HG03159 (cell line): Measurements from ENCODE around the gene CACNA1B.

ENCODE experiments used
- ATAC-seq: cut with Tn5 transposase; IDR thresholded peaks from one replicate; pipeline ENCODE4 v1.9.1; 2021; ENCODE audit warnings: mild to moderate bottlenecking, moderate library complexity; ENCODE audit not compliant: unreplicated experiment

The CACNA1B gene

DNA sequence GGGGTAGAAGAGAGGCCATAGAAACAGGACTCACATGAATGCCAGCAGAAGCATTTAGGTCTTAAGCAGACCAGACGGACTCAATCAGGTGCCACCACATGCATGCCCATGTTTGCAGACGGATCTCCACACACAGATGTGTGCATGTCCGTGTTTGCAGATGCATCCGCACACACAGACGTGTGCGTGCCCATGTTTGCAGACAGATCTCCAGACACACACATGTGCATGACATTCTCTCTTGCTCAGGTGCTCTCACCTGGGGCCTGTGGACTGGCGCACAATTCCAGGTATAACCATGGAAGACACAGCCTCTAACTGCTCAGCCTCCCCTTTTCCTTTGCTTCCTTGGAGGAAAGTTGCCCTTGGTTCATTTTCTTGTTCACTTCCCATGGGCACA, 148.3 kb downstream of the CACNA1B start:
- no peak for ATAC-seq

DNA sequence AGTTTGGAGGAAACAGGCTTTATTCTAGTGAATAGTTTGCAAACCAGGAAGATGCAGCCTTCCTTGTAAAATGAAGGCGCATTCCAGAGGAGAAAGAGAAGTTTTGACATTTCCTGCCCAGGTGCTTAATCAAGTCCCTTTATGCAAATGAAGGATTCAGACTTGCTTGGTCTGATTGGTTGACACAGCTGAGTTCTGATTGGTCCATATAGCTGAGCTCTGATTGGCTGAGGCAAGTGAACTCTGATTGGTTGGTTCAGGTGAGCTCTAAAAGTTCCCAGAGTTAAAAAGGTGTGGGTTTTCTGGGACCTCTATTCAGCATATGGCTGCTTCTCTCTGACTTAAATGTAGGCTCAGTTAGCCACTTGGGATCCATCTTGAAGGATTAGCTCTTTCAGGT, 151.0 kb downstream of the CACNA1B start:
- ATAC-seq = no peak

DNA sequence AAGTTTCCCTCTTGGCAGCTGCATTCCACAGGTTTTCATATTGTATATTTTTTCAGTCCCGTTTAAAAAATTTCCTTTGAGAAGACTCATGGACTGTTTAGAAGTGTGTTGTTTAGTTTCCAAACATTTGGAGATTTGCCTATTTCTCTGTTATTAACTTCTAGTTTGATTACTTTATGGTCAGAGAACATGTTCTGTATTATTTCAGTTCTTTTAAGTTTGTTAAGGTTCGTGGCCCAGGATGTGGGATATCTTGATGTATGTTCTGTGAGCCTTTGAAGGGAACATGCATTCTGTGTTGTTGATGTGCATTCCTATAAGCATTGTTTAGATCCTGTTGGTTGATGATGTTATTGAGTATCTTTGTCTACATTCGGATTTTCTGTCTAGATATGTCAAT, 153.6 kb downstream of the CACNA1B start:
- no peak for ATAC-seq

DNA sequence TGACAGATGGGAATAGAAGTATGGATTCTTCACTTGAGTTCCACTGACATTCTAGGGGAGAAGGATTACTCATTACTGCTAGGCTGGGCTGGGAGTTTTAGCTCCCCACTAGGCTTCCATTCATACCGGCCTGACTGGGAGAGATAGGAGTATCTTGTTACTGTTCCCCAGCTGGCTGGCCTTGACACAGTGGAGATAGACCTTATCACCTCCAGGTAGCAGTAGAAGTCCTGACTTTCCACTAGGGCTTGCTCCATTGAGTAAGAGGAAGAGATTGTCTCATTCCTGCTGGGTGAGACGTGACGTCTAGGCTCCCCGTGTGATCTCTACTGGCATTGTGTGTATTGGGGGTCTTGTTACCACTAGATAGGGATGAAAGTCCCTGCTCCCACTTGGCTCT, 156.4 kb downstream of the CACNA1B start:
- no peak for ATAC-seq

DNA sequence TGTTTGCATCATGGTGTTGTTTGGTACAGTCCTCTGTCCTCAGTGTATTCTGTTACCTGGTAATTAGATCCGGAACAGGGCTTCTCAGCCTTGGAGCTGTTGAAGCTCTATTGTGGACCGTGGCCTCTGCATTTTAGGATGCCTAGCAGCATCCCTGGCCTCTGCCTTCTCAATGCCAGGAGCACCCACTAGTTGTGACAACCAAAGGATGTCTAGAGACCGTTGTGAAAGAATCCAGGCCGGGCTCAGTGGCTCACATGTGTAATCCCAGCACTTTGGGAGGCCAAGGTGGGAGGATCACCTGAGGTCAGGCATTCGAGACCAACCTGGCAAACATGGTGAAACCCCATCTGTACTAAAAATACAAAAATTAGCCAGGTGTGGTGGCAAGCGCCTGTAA, 159.6 kb downstream of the CACNA1B start:
- ATAC-seq = no peak

DNA sequence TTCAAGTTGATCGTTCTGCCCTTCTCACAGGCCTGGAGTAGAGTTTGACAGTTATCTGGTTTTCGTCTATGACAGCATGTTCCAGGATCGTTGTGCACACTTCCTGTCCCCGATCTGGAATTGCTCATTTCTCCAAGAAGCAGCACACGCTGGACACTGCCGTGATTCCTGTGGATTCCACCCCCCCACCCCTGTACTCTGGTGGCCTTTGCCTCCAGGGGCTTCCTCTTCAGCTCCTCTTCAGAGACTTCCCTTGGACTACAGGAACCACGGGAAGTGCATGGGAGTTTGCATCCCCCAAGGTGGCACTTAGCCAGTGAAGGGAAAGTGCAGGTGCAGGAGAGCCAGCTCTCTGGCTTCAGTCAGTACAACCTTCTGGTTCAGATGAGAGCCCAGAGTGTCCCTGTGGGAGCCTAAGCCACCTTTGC, 160.7 kb downstream of the CACNA1B start:
- ATAC-seq = no peak

DNA sequence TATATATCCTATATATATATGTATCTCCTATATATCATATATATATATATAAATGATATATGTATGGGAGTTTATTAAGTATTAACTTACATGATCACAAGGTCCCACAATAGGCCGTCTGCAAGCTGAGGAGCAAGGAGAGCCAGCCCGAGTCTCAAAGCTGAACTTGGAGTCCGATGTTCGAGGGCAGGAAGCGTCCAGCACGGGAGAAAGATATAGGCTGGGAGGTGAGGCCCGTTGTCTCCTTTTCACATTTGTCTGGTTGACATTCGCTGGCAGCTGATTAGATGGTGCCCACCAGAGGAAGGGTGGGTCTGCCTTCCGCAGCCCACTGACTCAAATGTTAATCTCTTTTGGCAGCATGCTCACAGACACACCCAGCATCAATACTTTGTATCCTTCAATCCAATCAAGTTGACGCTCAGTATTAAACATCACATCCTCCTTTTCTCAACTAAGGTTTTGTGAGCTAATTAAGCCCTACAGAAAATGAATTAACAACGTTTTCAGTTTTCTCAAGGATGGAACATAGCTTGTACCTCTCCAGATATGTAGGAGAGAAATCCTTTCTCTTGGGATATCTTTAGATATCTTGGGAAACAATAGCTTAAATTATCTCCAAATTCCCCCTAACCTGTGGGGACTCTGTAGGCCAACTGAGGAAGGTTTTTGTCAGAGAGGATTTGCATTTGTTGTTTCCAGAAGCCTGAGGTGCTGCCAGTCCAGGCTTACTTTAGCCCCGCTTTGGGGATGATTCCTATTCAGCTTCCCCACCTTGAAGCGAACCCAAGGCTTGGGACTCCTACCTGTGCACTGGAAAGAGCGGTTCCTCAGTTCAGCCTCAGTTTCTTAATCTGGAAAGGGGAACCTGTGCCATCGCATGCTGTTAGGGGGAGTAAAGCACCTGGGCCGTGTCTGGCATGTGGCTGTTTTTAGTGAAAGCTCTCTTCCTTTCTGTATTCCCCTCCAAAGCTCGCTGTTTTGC, 163.2 kb downstream of the CACNA1B start:
- ATAC-seq = no peak

DNA sequence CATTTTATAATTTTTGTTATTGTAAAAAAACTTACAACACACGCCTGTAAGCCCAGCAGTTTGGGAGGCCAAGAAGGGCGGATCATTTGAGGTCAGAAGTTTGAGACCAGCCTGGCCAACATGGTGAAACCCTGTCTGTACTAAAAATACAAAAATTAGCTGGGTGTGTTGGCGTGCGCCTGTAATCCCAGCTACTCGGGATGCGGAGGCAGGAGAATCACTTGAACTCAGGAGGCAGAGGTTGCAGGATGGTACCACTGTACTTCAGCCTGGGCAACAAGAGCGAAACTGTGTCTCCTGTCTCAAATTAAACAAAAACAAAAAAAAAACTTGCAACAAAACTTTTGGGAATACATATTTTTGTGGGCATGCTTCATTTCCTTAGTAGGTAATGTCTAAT, 164.6 kb downstream of the CACNA1B start:
- no peak for ATAC-seq

DNA sequence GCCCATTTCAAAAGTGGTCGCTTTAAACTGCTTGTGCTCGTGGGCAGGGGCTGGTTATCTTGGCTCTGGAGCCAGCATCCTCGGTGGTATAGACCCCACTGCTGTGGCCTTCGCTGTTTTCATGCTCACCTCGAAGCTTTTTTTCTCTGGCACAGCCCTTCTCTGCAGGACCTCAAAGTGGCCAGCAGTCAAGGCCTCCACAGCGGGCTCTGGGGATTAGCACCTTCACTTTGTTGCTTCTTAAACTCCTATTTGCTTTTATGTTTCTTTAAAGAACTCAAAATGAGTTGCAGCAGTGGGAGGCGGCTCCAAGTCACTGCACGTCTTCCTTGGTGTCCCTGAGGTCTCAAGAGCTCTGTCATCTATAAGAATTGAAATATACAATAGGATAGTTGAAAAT, 165.1 kb downstream of the CACNA1B start:
- ATAC-seq = no peak

DNA sequence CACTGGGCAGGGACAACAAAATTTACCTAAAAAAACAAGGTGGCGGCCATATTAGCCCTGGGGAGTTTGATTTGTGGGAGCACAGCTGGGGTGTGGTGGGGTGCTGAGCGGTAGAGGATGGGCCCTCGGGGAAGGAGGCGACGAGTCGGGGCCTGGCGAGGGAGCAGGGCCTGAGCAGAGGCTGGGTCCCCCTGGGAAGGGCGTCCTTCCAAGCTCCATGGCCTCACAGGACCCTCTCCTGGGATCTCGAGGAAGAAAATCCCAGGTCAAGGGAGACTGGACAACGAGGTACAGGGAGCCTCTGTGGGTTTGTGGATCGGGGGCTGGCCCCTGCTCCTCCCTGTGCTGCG, 165.5 kb downstream of the CACNA1B start:
- ATAC-seq = no peak

DNA sequence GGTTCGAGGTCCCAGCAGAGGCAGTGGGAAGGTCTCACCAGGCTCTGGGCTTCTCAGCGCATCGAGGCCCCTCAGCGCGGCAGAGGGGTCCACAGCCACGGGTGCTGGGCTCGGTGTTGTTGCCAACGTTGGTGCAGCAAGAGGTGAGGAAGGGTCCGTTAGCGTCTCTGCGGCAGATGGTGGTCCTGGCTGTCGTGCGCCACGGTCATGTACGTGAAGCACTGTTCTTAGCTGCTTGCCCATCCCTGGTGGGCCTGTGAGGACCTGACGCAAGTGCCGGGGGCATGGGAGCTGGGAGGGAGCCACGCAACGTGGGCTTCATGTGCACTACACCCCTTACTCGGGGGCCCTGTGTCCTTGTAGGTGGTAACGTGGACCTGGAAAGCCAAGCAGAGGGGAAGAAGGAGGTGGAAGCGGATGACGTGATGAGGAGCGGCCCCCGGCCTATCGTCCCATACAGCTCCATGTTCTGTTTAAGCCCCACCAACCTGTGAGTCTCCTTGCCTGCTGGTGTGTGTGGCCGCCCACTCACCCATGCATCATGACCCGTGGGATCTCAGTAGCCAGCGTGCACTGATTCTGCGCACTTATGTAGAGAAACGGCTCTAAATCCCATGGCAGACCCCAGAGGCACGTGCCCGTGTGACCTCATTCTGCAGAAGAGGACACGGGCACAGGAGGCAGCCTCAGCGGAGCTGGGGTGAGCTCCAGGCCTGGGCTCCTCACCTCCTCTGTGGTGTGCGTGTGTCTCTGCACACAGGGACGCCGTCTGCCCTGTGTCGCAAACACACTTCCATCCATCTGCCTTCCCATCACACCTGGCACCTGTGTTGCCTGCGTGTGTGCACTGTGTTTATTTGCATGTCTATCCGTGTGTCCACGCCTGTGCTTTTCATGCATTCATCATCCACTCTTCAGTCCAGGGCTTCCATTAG, 166.1 kb downstream of the CACNA1B start:
- ATAC-seq = no peak

DNA sequence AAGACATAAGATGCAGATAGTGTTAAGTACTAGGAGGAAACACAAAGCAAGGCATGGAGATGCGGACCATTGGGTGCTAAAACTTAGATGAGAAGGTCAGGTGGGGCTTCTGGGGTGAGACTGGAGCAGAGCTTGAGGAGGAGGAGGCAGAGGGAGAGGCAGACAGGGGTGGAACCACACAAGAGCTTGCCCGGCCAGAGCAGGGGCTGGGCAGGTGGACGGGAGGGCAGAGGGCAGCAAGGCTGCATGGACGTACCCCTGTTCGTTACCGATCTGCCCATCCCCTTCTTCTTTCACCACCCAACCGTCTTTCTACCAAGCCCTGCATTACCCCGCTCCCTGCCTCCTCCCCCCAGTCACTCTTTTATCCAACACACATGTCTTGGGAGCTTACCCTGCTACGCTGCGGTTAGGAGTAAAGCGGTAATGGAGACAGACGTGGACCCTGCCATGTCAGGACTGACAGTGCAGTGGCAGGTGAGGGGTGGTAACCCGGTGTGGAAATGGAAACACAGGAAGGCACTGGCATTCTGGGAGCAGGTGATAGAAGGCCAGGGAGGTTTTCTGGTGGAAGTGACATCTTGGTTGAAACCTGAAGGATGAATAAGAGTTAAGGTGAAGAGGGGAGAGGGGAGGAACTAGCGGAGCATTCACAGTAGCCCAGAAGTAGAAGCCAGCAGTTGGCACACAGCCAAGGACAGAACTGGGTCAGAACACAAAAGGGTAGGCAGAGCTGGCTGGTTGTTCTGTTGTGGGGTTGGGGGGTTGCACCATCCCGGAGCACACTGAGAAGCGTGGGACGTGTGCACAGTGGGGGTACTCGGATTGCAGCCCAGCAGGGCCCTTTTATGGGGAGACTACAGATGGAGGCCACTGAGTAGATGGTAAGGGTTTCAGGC, 167.2 kb downstream of the CACNA1B start:
- no peak for ATAC-seq

DNA sequence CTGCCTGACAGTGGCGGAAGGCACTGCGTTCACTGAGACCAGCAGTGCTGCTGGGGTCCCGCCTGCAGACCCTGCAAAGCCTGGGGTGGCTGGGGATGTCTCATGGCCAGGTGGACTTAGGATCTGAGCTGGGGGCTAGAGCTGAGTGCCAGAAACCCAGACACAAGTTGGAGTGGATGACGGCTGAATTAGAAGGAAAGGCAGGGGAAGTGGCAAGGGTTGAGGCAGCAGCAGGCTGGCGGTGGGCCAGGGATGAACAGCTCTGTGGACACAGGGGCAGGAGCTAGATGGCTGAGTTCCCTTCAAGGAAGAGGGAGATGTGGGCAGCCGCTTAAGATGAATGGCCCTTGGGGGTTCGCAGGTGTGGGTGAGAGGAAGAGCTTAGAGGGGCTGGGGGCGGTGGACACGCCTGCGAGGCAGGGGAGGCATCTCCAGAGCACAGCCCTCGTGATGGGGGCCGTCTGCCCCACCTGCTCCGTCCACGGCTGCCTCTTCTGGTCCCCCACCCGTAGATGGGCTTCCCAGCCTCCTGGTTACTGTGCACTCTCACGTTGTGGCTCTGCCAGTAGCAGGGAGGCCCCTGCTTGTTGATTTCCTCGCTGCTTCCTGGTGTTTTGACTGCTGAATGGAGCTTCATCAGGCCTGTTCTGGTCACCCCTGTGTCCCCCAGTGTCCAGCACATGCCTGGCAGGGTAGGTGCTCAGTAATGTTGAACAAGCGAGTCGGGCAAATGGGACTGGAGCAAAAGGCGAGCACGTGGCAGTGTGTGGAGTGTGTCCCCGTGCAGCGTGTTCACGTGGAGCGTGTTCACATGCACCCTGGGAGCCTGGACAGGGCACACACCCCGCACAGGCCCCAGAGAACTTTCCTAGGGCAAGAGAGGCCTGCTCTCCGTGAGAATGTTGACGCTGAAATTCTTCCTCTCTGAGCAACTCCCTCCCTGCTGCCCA, 168.2 kb downstream of the CACNA1B start:
- ATAC-seq = no peak

DNA sequence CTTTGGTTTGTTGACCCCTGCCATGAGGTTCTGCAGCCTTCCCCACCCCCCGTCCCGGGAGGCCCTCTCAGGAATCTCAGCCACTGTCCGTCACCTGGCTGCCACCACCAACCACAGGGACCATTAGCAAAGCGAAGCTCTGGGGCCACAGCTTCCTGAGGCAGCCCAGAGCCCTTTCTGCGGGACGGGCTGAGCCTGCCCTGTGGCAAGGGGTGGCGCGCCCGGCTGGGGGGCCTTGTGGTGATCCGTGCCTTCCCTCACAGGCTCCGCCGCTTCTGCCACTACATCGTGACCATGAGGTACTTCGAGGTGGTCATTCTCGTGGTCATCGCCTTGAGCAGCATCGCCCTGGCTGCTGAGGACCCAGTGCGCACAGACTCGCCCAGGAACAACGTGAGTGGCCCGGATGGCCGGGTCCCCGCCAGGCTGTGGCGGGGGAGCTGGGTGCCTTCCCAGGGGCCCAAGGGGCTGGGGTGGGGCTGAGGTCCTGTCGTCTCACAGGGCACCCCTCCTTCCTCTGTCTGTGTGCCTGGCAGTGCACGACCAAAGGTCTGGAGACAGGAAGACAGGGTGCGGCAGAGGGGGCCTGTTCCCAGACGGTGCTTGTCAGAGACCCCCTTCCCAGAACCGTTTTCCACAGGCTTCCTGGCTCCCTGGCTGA, 169.2 kb downstream of the CACNA1B start:
- no peak for ATAC-seq

DNA sequence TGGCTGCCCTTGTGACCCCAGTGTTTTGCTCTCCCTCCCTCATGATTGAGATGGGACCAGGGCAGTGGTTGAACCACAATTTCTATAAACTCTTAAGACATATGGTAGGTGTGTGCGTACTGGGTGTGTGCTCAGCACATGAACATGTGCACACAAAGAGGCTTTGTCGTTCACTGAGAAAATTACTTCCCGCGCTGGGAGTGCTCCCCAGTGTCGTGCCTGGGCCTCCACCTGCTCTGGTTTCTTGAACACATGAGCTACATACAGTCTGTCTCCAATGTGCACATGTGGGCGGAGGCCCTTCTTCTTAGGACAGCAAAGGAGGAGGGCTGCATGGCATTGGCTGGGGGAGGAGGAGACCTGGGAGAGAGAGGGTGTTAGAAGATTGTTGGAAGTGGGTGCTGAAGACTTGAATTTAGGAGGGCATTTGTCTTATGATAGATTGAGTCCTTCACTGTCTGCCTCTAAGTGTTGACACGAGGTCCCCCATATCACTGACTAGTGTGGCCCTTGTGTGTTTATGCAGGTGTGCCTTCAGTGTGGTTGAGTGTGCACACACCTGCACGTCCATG, 170.0 kb downstream of the CACNA1B start:
- no peak for ATAC-seq

DNA sequence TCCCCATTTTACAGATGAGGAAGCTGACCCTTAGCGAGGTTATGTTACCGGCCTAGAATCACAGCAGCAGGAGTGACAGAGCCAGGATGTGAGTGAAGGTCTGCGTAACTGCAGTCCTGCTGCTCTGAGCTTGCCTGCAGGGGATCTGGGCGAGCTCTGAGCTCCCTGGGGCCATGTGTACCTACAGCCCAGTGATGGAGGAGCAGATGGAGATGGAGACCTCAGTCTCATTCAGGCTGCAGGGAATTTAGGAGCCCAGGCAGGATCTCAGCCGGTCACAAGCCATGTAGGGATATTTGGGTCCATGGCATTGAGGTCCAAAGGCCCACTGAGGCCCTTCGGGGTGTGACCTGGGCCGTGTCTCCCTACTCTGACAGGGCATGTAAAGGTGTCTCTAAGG, 170.6 kb downstream of the CACNA1B start:
- ATAC-seq = no peak

DNA sequence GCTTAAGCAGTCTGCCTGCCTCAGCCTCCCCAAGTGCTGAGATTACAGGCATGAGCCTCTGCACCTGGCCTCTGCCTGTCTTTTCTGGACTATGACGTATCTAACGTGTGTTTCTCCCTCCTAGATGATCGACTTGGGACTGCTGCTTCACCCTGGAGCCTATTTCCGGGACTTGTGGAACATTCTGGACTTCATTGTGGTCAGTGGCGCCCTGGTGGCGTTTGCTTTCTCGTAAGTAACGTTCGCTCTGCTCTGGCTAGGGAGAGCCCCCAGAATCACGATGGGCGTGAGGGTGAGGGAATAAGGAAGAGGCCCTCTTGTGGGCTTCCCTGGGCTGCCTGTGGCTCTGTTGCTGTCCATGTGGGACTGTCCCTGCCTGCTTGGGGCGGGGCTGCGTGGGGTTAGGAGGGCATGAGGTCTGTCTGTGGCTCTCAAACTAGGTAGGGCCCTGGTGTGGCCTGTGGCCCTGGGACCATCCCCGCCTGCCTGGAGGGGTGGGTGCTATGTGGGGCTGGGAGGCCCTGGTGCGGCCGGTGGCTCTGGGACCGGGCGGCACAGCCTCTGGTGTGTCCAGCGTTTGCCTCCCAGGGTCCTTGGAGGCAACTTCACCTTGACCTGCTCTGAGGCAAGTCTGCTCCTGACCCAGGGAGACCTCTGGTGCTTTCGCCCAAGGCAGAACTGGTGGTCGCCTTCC, 171.7 kb downstream of the CACNA1B start:
- ATAC-seq = no peak

DNA sequence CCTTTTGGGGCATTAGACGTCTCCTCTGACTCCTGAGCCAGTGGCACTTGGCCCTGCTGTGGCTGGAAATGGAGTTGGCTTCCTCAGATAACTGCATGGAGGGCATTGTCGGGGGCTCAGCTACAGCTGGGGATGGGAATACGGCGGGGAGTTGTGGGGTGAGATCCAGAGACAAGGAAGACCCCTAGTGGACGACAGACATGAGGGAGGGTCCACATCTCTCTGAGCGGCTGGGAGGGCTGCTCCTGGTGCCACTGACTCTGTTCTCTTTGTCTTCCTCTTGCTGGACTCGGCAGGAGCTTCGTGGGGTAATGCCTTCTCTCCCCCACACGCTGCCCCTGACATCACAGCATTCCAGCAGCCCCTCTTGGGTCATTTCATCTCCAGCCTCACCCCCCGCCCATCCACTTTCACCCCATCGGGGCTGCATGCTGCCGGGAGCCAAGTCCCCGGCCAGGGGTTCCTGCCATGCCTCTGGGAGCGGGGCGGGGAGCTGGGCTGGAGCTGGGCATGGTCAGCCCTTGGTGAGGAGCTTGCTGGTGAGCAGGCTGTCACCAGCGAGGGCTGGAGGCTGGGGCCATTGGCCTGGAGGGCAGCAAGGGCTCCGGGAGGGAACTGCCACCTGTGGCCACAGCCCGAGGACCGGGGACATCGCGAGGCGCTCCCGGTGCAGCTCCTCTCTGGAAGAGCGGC, 172.3 kb downstream of the CACNA1B start:
- no peak for ATAC-seq
